ENCODE measurements around the gene IHH. TPM values are rescaled to one million over a fixed set of nuclear protein-coding genes. Genes with fewer than 3 reads are reported as not detected.
A peak's percentile ranks its signal among the peaks of the same experiment; 100 is the strongest.

Gene IHH
- total and polyA plus RNA-seq, 9 of the 15 experiments (the other 6 are each of a cell fraction or from before 2014, with no cell fraction given), result 0.07 TPM; not detected in 8

DNA sequence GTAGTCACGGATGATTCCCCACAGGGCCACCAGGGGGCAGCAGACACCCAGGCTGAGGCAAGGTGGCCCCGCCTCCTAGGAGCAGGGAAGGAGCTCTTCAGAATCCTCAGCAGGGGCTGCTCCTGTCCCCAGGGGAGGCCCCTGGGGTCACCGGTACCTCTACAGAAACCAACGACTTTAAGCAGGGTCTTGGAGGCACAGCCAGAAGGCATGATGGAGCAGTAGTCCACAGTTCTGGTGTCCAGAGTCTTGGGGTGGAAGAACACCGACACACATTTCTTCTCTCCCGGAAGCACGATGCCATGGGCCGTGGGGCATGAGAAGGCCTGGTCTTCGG, 30.9 kb downstream of the IHH start:
- H3K9me1 ChIP-seq (ENCODE audit: control insufficient read depth, insufficient read depth, low read length), result no peaks in the 10 kb centered on the region
- no peaks in the 10 kb centered on the region for H3K9me3 ChIP-seq (replicated peaks; ENCODE audit: control insufficient read depth, insufficient read depth, low read depth, low read length)
- ChIA-PET POLR2A (interaction anchor here (0.7 to 1.0 kb wide), 3 partner anchors 16 to 500 kb away, joined by 3 to 4 read pairs (median 3); no protein-coding TSS in a partner anchor), CTCF (ENCODE audit: low intra/inter-chr PET ratio) (interaction anchor here (1.1 to 3.8 kb wide), 3 partner anchors 8 to 125 kb away, joined by 4 to 31 read pairs (median 6); no protein-coding TSS in a partner anchor)
- WGBS (ENCODE audit: insufficient coverage, low coverage, missing lambda C conversion rate), result 25% methylated on average over 8 of the region's 9 CpGs
- H3K4me2 ChIP-seq (ENCODE audit: insufficient read depth, low read length), result no peak overlapping the region
- in situ Hi-C loops (cut with MboI) (loop anchor here (10.0 kb wide), 1 partner anchor 125 kb away; no protein-coding TSS in a partner anchor), intact Hi-C loops (cut with micrococcal nuclease) (loop anchor here (1.0 to 2.0 kb wide), 2 partner anchors 90 to 125 kb away; no protein-coding TSS in a partner anchor)
- H3K4me3 ChIP-seq, result no peak overlapping the region
- no peaks in the 10 kb centered on the region; the same call in 1 of the 2 replicates for H4K20me1 ChIP-seq (replicated peaks; ENCODE audit: control insufficient read depth, insufficient read depth, low read length)
- no peak overlapping the region for H3K9ac ChIP-seq (ENCODE audit: insufficient read depth in 1 of 2, low read depth in 2 of 2, low read length in 2 of 2)
- peak; percentile 97 for ATAC-seq
- BruUV-seq (replicated peaks), result no TSS peak
- peak; percentile 86 for FAIRE-seq
- peaks cover 0 to 4% of the 10 kb centered on the region in 2 experiments; a peak in 1 of 5 replicates for H3K4me1 ChIP-seq (replicated peaks in 1 of 2; ENCODE audit: control insufficient read depth in 2 of 2, insufficient read depth in 2 of 2, low read length in 2 of 2)
- H3K27me3 ChIP-seq (ENCODE audit: control insufficient read depth in 2 of 2, insufficient read depth in 2 of 2, low read length in 2 of 2), result peaks cover 5 to 58% of the 10 kb centered on the region in 2 experiments; a peak in 3 of 5 replicates
- H3K79me2 ChIP-seq (ENCODE audit: control insufficient read depth, insufficient read depth, low read length), result no peaks in the 10 kb centered on the region
- H3K27ac ChIP-seq (ENCODE audit: extremely low read depth, low read depth, low read length), result no peak overlapping the region
- H3K36me3 ChIP-seq (ENCODE audit: control insufficient read depth, insufficient read depth, low read length), result no peaks in the 10 kb centered on the region
- no peak overlapping the region for H2AFZ ChIP-seq (ENCODE audit: low read depth, low read length)
- peak; percentile 74 to 84 (median 80) for DNase-seq (ENCODE audit: extremely low read depth in 1 of 4, low spot score in 3 of 4)
- no peak for TF ChIP-seq ZNF764 (CRISPR knock-in tag; IDR thresholded peaks at IDR 0.05; ENCODE audit: low read depth)
- TF ChIP-seq NR1H2 (CRISPR knock-in tag; IDR thresholded peaks at IDR 0.05), result no peak
- peak; percentile 63 to 83 for TF ChIP-seq RAD21 (CRISPR knock-in tag; conservative IDR thresholded peaks at IDR 0.05 in 1 of 2, IDR thresholded peaks at IDR 0.05 in 1 of 2)
- peak; percentile 48; the same call in 1 of the 2 replicates for TF ChIP-seq STAG1 (CRISPR knock-in tag; IDR thresholded peaks at IDR 0.05; ENCODE audit: borderline replicate concordance)
- TF ChIP-seq MAZ (CRISPR knock-in tag; conservative IDR thresholded peaks at IDR 0.05 in 1 of 2, IDR thresholded peaks at IDR 0.05 in 1 of 2), result peak in 1 of 2 experiments; percentile 73; a peak in 2 of 4 replicates
- 0 out of 2 replicates have a peak, but pooled peaks have one; percentile 21 for TF ChIP-seq ZNF134 (CRISPR knock-in tag; conservative IDR thresholded peaks at IDR 0.05)
- no peak for TF ChIP-seq TOE1 (IDR thresholded peaks at IDR 0.05; ENCODE audit: borderline replicate concordance)
- no peak for TF ChIP-seq TOE1 (CRISPR knock-in tag; IDR thresholded peaks at IDR 0.05; ENCODE audit: borderline replicate concordance, low read depth)
- TF ChIP-seq SMC3 (conservative IDR thresholded peaks at IDR 0.05; ENCODE audit: insufficient read depth, low read depth, low read length), result peak; percentile 83
- peak; percentile 63 for TF ChIP-seq REST (IDR thresholded peaks at IDR 0.05; ENCODE audit: borderline replicate concordance)
- TF ChIP-seq REST (CRISPR knock-in tag; IDR thresholded peaks at IDR 0.05; ENCODE audit: low read depth), result no peak
- TF ChIP-seq RB1 (IDR thresholded peaks at IDR 0.05; ENCODE audit: low read depth), result 0 out of 2 replicates have a peak, but pooled peaks have one; percentile 28
- TF ChIP-seq SP1 (CRISPR knock-in tag; IDR thresholded peaks at IDR 0.05), result peak; percentile 40; the same call in 1 of the 2 replicates
